Dedifferentiated amniotic fluid mesenchymal stem cell (primary cell): ENCODE results near the gene LRIG1.

ENCODE experiments used
- DNase-seq: peaks from one replicate; pipeline ENCODE4 v3.0.0-alpha.2; 2016; ENCODE audit errors: extremely low spot score

The LRIG1 gene, protein sequence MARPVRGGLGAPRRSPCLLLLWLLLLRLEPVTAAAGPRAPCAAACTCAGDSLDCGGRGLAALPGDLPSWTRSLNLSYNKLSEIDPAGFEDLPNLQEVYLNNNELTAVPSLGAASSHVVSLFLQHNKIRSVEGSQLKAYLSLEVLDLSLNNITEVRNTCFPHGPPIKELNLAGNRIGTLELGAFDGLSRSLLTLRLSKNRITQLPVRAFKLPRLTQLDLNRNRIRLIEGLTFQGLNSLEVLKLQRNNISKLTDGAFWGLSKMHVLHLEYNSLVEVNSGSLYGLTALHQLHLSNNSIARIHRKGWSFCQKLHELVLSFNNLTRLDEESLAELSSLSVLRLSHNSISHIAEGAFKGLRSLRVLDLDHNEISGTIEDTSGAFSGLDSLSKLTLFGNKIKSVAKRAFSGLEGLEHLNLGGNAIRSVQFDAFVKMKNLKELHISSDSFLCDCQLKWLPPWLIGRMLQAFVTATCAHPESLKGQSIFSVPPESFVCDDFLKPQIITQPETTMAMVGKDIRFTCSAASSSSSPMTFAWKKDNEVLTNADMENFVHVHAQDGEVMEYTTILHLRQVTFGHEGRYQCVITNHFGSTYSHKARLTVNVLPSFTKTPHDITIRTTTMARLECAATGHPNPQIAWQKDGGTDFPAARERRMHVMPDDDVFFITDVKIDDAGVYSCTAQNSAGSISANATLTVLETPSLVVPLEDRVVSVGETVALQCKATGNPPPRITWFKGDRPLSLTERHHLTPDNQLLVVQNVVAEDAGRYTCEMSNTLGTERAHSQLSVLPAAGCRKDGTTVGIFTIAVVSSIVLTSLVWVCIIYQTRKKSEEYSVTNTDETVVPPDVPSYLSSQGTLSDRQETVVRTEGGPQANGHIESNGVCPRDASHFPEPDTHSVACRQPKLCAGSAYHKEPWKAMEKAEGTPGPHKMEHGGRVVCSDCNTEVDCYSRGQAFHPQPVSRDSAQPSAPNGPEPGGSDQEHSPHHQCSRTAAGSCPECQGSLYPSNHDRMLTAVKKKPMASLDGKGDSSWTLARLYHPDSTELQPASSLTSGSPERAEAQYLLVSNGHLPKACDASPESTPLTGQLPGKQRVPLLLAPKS

GRCh38 chr3:66500576-66501482 lies at the start of gene LRIG1:
LRIG1 (minus strand) TSS chr3:66501022; CDS start chr3:66500407, 615 bp downstream.
- DNase-seq: peak; percentile 96

- no peak for DNase-seq
These were observed 44.0 kb upstream of the LRIG1 start for GRCh38 chr3:66544619-66545429.

- DNase-seq: no peak
These were observed 41.3 kb upstream of the LRIG1 start for GRCh38 chr3:66542153-66542552.

DNA sequence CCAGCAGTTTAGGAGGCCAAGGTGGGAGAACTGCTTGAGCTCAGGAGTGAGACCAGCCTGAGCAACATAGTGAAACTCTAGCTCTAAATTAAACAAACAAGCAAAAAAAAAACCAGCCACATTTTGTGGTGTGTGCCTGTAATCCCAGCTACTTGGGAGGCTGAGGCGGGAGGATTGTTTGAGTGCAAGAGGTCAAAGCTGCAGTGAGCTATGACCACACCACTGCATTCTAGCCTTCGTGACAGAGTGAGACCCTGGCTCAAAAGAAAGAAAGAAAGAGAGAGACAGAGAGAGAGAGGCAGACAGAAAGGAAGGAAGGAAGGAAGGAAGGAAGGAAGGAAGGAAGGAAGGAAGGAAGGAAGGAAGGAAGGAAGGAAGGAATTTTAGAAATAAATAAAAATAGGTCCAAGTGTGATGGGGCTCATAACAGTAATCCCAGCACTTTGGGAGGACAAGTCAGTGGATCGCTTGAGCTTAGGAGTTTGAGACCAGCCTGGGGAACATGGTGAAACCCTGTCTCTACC lies 38.7 kb upstream of the LRIG1 start:
- DNase-seq: no peak

- DNase-seq: no peak
These were observed 37.6 kb upstream of the LRIG1 start for GRCh38 chr3:66538390-66538789.

DNA sequence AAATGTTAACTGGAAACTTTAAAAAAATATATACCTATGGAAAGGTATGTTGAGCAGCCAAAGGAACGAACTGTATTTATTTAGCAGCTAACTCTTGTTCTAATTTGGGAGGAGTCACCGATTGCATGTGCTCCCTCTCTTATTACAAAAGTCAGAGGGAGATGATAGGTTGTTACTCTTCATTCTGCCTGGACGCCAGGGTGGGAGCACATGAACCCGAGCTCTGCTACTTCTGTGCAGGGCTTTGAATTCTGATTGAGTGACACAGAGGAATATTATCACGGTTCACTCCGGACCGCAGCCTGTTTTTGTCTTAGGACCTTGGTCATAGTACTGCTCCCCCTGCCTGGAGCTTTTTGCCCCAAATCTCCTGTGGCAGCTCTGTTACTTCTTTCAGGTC lies 36.9 kb upstream of the LRIG1 start:
- no peak for DNase-seq

DNA sequence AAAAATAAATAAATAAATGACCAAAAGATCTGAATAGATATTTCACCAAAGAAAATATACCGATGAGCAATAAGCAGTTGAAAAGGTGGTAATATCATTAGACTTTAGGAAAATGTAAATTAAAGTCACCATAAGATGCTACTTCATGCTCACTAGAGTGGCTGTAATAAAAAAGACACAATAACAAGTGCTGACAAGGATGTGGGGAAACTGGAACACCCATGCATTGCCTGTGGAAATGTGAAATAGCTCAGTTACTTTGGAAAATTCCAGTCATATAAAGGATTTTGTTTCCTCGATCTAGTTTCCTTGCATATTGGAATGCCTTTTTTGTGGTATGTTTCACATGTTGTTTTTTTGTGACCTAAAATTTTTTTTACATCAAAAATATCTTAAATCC lies 36.0 kb upstream of the LRIG1 start:
- DNase-seq: no peak

- DNase-seq: no peak
These were observed 33.6 kb upstream of the LRIG1 start for GRCh38 chr3:66534304-66534845.

GRCh38 chr3:66532613-66533012 lies 31.8 kb upstream of the LRIG1 start:
- no peak for DNase-seq

GRCh38 chr3:66532160-66532587 lies 31.4 kb upstream of the LRIG1 start:
- no peak for DNase-seq

DNA sequence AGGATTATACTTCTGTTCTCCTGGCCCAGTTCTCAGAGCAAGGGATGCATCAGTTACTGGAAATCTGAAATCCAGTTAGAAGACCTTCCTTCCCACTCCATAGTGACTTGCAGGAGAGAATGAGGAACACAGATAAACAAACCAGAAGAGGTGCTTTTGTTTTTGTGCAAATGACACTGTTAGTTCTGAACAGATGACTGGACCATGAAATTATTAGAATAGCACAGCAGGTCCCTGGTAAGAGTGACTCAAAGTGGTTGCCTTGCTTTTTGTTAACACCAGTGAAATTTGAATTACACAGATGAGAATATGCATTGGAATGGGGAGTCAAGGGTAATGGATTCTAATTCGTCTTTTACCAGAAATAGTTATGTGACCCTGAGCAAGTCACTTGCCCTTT lies 30.4 kb upstream of the LRIG1 start:
- no peak for DNase-seq

DNA sequence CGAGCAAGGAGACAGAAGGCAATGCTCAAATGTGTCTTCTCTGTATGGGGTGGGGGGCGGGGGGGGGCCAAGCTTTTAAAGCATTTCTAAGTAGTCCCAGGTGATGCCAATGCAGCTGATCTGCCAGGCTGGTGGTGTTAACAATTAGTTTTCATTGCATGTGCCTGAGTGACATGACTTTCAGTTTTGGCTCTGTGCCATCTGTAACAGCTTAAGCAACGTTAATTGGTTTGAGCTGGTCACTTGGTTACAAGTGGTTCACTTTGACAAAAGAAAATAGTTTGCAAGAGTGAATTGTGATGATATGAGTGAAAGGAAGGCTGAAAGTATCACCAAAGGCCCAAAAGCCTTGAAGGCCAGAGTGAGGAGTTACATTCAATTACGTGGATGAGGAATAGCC lies 26.4 kb upstream of the LRIG1 start:
- DNase-seq: no peak

GRCh38 chr3:66525771-66526170 lies 24.9 kb upstream of the LRIG1 start:
- no peak for DNase-seq

DNA sequence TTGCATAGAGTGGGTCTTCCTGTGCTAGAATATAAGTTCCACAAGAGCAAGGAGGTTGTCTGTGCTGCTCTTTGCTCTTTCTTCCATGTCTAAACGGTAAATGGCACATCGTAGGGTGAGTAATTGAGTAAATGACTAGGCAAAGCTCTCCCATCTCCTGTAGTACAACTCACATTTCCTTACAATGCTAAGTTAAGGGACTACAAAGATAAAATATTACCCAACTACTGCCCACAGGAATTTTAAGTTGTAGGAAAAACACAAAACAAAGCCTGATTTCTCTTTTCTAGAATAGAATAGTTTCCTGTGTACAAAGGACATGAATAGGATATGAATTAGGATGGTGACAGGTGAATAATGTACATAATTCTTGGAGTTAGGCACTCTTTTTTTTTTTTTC lies 19.9 kb upstream of the LRIG1 start:
- no peak for DNase-seq

- DNase-seq: no peak
These were observed 17.8 kb upstream of the LRIG1 start for GRCh38 chr3:66518644-66519043.

GRCh38 chr3:66518126-66518525 lies 17.3 kb upstream of the LRIG1 start:
- no peak for DNase-seq

GRCh38 chr3:66517241-66517640 lies 16.4 kb upstream of the LRIG1 start:
- DNase-seq: no peak

- DNase-seq: no peak
These were observed 7.6 kb upstream of the LRIG1 start for GRCh38 chr3:66508461-66508860.

DNA sequence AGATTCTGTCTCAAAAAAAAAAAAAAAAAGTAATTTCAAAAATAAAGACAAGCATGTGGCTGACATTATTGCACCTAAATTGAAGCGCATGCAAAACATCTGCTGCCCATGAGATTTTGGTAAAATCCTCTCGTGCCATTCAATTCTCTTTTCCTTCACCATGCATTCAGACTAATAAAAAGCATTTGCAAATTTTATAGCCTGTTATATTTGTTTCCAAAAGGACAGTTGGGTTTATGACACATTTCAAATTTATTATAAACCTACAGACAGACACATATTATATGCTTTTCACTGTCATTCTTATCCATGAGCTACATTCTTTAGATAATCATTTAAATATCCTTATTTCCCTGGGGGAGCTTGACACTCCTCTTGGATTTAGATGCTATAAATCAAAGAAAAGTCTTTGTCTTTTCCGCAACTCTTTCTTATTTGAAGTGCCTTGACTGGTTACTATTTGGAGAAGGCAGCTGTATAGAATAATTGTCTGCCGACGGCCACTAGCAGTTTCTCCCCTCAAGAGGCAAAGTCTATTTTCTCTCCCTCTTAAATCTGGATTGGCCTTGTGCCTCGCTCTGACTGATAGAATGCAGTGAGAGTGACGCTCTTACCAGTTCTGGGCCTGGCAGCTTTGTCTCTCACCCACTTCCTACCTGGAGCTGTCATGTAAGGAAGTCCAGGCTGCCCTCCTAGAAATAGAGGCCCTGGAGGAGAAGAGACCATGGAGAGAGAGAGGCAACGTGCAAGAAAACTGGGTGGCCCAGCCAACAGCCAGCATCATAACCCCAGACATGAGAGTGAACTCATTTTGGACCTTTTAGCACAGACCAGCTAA lies 6.8 kb upstream of the LRIG1 start:
- DNase-seq: no peak
